ENCODE data around the gene RREB1.

The RREB1 gene

GRCh38 chr6:7098993-7099392 is 8.8 kb upstream of the RREB1 start:
- DNase-seq: no peak

GRCh38 chr6:7100072-7100752 is 7.5 kb upstream of the RREB1 start:
- no peak for DNase-seq

- DNase-seq: no peak
Observed at GRCh38 chr6:7100753-7101081, 7.0 kb upstream of the RREB1 start.

GRCh38 chr6:7101290-7101689 is 6.5 kb upstream of the RREB1 start:
- DNase-seq: no peak

DNA sequence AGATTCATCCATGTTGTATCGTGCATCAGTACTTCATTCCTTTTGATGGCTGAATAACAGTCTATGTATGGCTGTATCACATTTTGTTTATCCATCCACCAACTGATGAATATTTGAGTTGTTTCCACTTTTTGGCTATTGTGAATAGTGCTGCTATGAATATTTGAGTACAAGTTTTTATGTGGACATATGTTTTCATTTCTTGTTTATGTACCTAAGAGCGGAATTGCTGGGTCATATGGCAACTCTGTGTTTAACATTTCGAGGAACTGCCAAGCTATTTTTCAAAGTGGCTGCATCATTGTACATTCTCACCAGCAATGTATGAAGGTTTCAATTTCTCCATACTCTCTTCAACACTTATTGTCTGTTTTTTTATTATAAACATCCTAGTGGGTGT is 3.0 kb upstream of the RREB1 start:
- DNase-seq: no peak

DNA sequence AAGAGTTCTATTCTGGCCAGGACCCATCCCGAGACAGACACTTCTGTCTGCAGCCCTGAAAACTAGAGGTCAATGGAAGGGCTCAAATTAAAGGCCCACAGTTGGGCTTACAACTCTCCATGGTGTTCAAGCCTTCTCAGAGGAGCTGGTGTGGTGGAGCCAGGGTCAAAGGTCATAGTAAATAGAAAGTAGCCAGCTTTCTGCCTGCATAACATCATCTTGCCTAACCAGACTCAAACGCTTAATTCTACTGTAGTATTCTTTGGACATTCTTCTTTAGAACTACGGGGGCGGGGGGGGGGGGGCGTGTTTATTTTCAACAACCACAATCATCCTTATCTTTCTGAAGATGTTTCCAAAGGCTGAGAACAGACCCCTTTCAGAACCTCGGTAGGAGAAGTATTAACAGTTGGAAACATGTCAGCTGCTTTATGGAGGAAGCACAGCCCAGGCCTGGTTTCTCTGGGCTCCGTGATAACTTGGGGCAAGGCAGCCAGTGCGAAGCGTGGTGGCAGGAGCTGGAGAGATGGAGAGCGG is 1.5 kb upstream of the RREB1 start:
- no peak for DNase-seq

DNA sequence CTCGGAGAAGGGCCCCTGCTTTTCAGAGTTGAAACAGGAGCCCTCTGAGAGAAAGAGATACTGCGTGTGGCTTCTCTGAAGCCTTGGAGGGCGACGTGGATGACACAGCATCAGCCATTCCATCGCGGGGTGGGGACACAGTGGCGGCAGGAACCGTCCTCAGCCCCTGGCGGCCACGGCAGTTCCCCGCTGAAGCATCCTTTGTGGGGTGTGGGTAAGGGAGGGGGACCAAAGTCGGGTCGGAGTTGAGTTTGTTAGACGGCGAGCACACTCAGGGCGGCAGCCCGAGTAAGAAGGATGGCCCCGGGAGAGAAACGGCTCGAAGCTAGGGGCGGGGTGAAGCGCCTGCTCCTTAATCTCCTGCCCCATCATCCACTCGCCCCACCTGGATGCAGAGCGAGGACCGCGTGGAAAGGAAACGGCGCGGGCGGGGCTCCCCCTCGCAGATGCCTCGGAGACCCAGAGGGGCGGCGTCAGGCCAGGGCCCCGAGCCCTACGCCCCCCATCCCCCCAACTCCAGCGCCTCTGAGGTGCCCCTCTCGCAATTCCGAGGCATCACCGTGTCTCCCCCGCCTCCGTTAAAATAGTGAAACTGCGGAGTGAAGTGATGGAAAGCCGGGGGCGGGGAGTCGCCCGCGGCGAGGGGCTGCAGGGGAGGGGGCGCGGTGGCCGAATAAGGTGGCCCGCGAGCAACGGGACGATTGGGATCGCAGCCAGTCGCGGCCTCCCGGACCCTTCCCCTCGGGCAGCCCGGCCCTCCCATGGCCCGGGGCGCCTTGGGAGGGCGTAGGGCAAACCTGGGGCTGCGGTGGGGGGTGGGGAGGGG is 796 bp upstream of the RREB1 start:
- DNase-seq: no peak

GRCh38 chr6:7108196-7108963 is 619 bp downstream of the RREB1 start:
- no peak for DNase-seq

DNA sequence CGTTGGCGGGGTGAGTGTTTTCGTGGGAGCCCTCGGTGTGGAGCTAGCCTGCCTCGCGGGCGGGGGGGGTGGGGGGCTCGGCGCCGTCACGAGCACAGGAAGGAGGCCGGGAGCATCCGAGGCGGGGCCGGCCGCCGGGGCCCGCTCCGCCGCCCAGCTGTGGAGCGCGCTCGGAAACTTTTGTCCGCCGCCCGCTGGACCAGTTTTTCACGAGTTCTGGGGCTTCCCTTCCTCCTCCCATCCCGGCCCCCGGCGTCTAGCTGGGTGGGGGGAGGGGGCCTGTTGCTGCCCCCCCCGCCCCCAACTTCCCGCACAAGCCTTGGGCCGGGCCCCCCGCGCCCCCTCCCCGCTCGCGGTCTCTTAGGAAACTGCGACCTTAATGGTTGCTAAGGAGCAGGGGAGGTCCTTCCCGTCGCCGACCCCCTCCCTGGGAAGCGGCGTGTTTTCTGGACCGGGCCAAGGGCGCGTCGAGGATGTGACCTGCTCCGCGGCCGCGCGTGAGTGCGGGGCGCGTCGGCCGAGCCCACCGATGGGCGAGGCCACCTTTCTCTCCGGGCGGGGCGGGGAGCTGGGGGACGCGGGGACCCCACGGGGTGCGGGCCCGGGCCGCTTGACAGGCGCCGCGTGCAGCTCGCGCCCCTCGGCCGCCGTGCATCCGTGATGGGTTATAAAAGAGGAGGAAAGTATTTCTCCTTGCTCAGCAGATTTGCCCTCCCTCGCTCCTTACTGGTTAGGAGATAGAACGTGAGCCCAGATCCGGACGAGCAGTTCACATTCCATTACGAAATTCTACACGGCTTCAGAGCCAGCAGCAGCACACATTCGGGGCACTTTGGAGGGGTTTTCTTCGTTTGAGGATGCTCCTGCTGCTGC is 1.4 kb downstream of the RREB1 start:
- DNase-seq: no peak

DNA sequence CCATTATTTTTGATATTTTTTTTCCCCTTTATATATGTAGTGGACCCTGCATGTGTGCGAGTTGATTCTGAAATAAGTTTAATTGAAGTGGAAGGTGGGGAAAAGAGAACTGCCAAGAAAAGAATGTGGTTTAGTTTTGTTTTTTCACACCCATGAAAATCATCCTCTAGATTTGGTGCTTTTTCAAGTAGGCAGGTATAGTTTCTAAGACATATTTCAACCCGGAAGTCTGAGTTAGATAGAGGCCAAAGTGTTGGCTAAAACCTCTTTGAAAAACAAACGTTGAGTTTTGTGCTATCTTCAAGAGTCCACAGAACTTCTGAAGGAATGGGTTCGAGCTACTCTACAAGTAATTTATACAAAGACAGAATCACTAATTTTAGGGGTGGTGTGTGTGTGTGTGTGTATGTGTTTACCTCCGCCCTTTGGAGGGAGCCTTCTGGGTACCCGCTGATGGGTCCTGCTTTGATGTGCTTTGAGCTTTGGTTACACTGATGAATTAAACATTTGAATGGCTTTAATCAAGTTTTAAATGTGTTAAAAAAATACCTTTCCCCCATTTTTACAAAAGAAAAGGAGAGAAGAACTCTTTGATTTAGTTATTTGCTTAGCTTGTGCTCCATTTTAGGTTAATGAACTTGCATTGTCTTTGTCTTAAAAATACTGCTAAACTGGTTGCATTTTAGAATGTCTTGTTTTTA is 2.5 kb downstream of the RREB1 start:
- DNase-seq: no peak

DNA sequence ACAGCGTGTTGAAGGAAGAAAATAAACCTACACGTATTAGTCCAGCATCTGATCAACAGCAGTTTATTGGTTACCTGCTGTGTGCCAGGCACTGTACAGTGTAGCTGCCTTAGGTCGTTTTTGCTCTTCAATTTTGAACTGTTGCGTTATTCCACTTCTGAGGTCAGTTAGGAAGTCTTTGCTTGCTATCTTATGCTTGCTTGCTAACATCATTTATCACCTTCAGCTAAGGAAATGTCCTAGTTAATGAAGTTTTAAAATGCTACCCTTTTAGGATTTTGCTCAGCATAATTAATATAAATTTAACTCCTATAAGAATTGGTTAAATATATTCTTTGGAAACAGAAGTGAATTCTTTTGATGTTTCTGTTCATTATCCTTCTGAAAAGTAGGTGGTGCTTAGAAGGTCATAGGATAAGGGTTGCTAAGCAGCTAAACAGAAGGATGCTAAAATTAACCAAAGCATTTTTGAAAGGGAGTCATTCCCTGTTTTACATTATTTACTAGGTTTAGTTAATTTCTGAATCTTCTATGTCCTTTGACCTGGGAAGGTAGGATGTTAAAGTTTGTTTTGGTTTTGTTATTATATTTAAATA is 3.4 kb downstream of the RREB1 start:
- no peak for DNase-seq

GRCh38 chr6:7112171-7112570 is 4.4 kb downstream of the RREB1 start:
- no peak for DNase-seq

DNA sequence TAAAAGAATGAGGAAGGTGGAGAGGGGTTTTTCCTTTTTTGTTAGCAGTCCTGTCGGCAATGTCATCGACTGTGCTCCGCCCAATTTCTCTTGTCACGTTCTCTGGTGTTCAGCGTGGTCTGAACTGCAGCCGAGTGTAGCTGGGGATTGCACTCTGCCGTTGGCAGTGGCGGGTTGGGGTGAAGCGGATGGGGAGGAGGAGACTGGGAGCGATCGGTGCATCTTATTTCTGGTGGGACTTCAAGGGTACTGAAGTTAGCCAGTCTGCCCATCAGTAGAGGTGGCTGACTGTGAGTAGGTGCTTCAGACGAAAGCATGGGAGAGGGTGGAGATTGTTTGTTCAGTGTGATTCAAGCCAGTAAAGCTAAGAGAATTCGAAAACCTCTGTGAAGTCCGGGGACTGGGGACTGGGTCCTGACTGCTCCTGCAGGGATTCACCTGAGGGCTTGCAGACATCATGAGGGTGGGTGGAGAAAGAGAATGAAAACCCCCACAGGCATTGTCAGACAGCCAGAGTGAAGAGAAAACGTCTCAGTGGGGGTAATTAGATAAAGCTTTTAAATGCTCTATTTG is 5.1 kb downstream of the RREB1 start:
- DNase-seq: peak; percentile 27

GRCh38 chr6:7114744-7115458 is 7.1 kb downstream of the RREB1 start:
- DNase-seq: no peak

- no peak for DNase-seq
Observed at GRCh38 chr6:7115543-7116231, 7.9 kb downstream of the RREB1 start.

GRCh38 chr6:7119272-7119801 is 11.6 kb downstream of the RREB1 start:
- no peak for DNase-seq

DNA sequence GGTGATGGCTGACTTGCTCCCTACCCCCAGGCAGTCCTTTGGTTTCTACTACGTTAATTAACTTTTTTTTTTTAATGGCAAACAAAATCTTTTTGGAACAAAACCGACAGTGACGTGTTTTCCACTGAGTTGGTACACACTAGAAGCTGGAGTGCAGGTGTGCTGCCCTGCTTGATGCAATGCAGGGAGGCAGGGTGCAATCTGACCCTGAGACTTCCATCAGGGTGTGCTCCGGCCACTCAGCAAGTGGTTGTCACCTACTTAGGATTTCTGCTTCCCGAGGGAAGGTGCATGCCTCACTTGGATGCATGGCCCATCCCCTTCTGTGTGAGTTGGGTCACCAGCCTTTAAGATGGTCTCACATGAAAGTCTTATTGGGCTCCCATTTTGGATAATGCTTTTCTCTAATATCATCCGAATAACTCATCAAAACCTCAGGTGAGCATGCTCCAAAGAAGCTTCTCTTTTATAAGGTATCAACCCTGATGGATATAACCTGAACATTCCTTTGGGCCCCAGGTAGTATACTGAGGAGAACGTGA is 14.0 kb downstream of the RREB1 start:
- no peak for DNase-seq

DNA sequence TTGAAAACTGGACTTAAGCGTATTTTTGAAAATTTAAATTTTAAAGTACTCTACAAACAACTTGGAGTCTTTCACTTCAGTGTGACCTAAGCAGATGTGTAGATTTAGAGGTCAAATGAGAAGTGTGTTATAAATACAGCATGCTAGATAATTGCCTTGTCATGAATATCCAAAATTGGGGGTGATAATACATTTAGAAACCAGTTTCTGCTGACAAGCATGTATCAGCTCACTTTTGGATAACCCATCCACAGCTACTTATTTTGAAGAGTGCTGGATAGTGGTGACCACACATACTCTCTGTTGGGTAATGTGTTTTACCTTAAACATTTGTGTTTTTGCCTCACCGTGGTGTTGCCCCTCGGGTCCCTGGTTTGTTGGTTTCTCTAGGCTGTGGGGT is 14.9 kb downstream of the RREB1 start:
- no peak for DNase-seq

GRCh38 chr6:7124114-7124513 is 16.4 kb downstream of the RREB1 start:
- no peak for DNase-seq
